Activated CD4-positive, CD25-positive, alpha-beta regulatory T cell treated with anti-CD3 and anti-CD28 coated beads, Interleukin-2, amount 50 U/mL, for 72 hours (primary cell): Measurements from ENCODE around the gene ADCK2.
A peak's percentile ranks its signal among the peaks of the same experiment; 100 is the strongest.
"Not testable (repeated sequence)": the region's sequence is repeated elsewhere in the genome, so short reads cannot be mapped to it uniquely, and the experiment has no call there.

Source experiments
- DNase-seq: peaks from one replicate; pipeline ENCODE4 v3.0.0; 2021

The ADCK2 gene

DNA sequence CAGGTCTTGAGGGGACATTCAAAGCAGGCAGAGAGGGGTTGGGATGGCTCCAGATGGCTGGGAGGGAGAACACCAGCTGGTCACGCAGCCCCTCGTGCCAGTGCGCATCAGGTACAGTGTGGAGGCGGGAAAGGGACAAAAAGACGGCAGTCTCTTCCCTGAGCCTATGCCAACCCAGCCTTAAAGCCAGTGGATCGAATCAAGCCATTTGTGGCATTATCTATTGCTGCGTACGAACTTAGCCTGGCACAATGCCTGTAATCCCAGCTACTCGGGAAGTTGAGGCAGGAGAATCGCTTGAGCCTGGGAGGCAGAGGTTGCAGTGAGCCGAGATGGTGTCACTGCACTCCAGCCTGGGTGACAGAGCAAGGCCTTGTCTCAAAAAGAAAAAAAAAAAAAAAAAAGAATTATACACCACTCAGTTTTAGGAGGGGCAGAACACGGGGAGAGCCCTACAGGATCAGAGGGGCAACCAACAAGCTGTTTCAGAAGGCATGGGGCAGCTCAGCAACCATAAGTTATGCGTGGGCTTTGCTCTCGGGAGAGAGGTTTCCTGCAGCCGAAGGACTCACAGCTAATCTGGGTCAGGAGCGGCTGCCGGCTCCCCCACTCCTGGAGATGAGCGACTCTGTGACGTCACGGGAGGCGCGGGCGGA lies 23.4 kb downstream of the ADCK2 start:
- DNase-seq = no peak

DNA sequence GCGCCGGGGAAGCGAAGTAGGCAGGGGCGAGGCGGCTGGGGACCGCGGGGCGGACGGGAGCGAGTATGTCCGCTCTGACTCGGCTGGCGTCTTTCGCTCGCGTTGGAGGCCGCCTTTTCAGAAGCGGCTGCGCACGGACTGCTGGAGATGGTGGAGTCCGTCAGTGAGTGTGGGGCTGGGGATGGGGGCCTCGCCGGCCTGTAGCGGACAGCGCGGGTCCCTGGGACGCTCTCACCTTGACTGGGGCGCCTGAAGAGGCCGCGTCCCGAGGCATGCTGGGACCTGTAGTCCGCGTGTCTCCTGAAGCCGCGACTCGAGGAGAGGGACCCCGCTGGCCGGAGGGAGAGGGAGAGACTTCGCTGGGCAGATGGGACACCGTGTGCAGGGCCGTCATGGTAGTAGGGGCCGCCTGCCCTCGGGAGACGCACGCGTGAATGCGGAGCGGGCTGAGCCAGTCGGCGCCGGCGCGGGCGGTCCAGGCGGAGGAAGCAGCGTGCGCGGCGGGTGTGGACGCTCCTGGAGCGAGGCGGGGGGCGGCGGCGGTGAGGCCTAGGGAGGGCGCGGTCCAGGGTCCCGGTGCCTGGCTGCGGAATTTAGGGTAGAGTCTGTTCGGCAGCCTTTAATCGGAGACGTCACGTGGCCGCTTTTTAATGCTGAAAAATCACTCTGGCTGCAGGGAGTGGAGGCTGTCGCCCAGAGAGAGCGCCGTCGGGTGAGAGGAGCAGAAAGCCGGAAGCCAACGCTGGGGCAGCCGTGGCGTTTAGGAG lies 24.1 kb downstream of the ADCK2 start, which contains the start of gene NDUFB2:
TSS of gene NDUFB2 (plus strand) at position 29 of the 767 bp plus-strand sequence. CDS start at position 66, 37 bp downstream.
- DNase-seq = peak; percentile 92

DNA sequence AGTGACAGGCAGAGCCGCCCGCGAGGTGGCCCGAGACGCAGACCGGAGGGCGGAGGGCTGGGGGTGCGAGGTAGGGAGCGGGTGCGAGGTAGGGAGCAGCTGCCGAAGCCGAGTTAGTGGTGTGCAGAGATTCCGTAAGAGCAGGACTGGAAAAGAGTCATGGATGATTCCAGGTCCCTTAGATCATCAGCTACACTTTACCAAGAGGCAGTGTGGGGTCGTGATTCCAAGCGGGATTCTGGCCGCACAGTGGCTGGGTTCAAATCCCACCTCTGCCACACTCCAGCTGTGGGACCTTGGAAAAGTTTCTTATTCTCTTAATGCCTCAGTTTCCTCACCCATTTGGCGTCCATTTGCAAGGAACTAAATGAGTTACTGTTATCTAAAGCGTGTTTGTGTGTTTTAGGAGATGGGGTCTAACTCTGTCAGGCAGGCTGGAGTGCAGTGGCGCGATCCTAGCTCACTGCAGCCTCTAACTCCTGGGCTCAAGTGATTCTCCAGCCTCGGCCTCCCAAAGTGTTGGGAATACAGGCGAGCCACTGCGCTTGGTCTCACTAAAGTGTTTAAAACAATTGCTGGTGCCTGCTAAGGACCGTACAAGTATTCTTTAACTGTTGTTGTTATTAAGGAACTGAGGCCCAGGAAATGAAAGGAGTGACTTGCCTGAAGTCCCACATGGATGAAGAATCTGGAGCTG lies 24.9 kb downstream of the ADCK2 start:
- no peak for DNase-seq

GRCh38 chr7:140698477-140698876 lies 25.7 kb downstream of the ADCK2 start:
- no peak for DNase-seq

DNA sequence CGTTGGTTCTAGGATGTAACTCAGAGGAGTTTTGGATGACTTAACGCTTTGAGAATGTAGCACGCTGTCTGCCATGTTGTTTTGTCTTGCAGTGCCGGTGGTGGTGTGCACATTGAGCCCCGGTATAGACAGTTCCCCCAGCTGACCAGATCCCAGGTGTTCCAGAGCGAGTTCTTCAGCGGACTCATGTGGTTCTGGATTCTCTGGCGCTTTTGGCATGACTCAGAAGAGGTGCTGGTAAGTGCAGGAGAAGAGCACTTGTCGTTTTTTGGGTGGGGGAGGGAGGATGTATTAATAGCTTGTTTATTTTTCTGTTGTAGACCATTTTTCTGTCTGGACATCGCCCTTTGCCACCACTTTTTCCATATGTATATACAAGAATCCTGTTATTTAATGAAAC lies 30.0 kb downstream of the ADCK2 start:
- no peak for DNase-seq

DNA sequence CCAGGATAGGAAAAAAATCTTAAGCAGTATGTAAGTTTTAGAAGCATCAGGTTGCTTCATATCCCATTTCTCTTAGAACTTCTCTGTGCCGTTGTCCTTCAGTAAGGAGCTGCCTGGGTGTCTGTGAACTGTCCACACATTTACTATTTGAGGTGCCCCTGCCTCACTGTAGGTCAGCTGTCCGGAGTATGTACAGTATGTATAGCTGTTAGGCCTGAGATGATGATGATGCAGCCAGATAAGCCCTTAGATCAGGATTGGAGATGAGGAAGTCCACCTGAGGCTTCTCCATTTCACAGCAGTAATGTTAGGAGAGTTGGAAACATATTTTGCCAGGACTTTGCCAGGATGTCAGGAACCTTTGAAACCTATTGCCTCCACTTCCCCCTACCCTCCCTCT lies 31.5 kb downstream of the ADCK2 start:
- no peak for DNase-seq

- no peak for DNase-seq
Measured at GRCh38 chr7:140707132-140707531, 34.4 kb downstream of the ADCK2 start.

- not testable (repeated sequence) for DNase-seq
Measured at GRCh38 chr7:140708764-140709163, 36.0 kb downstream of the ADCK2 start.

DNA sequence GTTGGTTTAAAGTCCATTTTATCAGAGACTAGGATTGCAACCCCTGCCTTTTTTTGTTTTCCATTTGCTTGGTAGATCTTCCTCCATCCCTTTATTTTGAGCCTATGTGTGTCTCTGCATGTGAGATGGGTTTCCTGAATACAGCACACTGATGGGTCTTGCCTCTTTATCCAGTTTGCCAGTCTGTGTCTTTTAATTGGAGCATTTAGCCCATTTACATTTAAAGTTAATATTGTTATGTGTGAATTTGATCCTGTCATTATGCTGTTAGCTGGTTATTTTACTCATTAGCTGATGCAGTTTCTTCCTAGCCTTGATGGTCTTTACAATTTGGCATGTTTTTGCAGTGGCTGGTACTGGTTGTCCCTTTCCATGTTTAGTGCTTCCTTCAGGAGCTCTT lies 39.6 kb downstream of the ADCK2 start:
- DNase-seq = not testable (repeated sequence)

DNA sequence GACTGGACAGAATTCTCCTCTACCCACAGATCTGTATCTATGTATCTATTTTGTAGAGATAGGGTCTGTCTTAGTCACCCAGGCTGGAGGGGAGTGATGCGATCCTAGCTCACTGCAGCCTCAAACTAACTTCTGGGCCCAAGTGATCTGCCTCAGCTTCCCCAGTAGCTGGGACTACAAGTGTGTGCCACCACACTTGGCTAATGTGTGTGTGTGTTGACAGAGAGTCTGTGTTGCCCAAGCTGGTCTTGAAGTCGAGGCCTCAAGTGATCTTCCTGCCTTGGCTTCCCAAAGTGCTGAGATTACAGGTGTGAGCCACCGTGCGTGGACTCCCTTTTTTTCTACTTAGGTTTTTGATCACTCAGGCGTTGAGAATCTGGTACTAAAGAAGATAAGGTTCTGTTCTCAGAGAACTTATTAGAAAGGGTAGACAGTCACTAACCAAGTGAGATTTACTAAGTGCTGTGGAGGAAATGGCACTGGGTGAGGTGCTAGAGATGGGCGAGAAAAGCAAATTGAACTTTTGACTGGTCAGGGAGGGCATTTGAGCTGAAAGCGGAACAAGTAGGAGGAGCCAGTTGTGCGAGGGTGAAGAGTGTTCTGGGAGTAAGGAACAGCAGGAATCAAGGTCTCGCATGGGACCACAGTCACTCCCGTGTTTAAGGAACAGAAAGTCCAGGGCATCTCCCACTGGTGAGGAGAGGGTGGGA lies 41.7 kb downstream of the ADCK2 start:
- no peak for DNase-seq

DNA sequence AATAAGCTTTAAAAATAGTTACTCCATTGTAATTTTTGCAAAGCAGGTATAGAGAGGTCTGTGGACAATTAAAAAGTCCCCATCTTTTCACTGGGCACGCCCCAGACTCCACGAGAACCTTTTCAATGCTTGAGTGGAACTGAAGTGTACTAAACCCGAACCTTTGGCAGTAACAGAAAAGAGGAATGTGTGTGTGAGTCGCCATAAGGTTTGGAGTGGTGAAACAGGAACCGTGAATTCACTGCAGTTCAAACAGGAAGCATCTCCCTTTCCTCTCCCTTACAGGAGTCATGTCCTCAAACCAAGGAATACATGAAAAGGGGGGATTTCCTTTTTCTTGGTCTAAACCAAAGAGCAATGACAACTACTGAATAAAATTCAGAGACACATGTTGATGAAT lies 47.0 kb downstream of the ADCK2 start:
- no peak for DNase-seq

- no peak for DNase-seq
Measured at GRCh38 chr7:140722254-140722653, 49.5 kb downstream of the ADCK2 start.

- no peak for DNase-seq
Measured at GRCh38 chr7:140723006-140723405, 50.3 kb downstream of the ADCK2 start.

GRCh38 chr7:140723574-140723973 lies 50.8 kb downstream of the ADCK2 start:
- no peak for DNase-seq

- no peak for DNase-seq
Measured at GRCh38 chr7:140724706-140725105, 52.0 kb downstream of the ADCK2 start.

GRCh38 chr7:140726281-140726680 lies 53.5 kb downstream of the ADCK2 start:
- DNase-seq = no peak

DNA sequence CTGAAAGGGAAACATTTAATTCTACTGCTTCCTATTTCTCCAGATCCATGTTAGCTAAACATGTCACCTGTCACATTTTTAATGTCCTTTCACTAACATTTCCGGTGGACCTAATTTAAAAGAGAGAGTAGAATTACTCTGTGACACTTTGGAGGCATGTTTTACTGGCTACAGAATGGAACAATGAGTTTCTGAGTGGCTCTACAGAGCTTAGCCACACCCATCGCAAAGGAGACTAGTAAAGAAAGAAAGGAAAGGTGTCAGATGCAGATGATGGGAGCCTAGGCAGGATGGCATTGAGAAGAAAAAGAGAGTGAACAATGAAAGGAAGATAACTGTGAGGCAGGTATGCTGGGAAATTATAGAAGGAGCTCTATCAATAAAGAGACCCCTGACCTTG lies 59.7 kb downstream of the ADCK2 start:
- DNase-seq = no peak

- DNase-seq = no peak
Measured at GRCh38 chr7:140734096-140734495, 61.4 kb downstream of the ADCK2 start.

DNA sequence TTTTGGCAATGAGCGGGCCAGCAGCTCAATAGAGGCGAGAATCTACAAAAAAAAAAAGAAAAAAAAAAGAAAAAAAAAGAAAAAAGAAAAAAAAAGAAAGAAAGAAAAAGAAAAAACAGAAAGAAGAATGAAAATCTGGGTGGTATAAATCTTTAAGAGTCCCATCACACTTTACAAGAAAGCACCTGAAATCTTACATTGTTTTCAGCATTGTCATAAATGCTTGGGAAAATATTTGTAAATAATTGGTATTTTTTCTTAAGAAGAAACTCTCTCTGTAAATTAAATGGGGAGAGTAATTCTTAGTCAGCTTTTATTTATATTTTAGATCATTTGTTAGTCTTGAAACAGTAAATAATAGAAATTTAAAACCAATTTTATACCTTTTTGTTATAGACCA lies 62.0 kb downstream of the ADCK2 start:
- DNase-seq = no peak

DNA sequence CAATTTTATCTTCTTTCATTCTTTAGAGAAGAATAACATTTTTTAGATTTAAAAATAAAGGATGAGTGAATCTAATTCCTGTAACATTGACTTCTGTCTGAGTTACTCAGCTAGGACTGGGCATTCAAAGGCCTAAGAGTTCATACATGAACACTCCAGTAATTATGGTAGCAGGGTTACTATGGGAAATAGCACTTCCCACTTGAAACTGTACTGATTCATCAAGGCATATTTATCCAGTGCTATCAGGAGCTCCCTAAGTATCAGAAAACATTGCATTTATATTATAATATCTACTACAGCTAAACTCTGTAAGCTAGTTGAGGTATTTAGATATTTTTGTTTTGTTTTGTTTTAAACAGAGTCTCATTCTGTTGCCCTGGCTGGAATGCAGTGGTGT lies 65.5 kb downstream of the ADCK2 start:
- DNase-seq = no peak

DNA sequence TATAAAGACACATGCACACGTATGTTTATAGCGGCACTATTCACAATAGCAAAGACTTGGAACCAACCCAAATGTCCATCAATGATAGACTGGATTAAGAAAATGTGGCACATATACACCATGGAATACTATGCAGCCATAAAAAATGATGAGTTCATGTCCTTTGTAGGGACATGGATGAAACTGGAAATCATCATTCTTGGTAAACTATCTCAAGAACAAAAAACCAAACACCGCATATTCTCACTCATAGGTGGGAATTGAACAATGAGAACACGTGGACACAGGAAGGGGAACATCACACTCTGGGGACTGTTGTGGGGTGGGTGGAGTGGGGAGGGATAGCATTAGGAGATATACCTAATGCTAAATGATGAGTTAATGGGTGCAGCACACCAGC lies 70.5 kb downstream of the ADCK2 start:
- DNase-seq = not testable (repeated sequence)

- DNase-seq = no peak
Measured at GRCh38 chr7:140744005-140744404, 71.3 kb downstream of the ADCK2 start.
